AG04450 (cell line): Measurements from ENCODE around the gene FOXM1. TPM values are rescaled to one million over a fixed set of nuclear protein-coding genes. Genes with fewer than 3 reads are reported as not detected.
"Not testable (repeated sequence)": the region's sequence is repeated elsewhere in the genome, so short reads cannot be mapped to it uniquely, and the experiment has no call there.

ENCODE experiments used
- CTCF ChIA-PET: fragments of 300-600, 350-600 bp; formaldehyde crosslinking; extraction: SDS; loops from one replicate; lab custom pipeline; 2022; ENCODE audit warnings: antibody characterized with exemption, inconsistent platforms; lab: Charles Lee
- POLR2A ChIA-PET: fragments of 350-600 bp; formaldehyde crosslinking; extraction: SDS; loops from one replicate; lab custom pipeline; 2021; ENCODE audit warnings: antibody characterized with exemption, inconsistent platforms; lab: Yijun Ruan, JAX
- DNase-seq: peaks from one replicate; pipeline ENCODE4 v3.0.0-alpha.2; 2011; ENCODE audit warnings: low read depth, low spot score
- H3K27ac ChIP-seq: one replicate; pipeline ENCODE4 v1.5.1; 2012; ENCODE audit warnings: low read depth, low read length, control low read depth
- H3K27me3 ChIP-seq: one replicate; pipeline ENCODE4 v1.6.0; 2012; ENCODE audit warnings: low read length; ENCODE audit not compliant: control insufficient read depth, insufficient read depth
- H3K4me3 ChIP-seq: 2 replicates; pipeline ENCODE4 v1.5.1; 2011; ENCODE audit warnings: mild to moderate bottlenecking, low read depth, low read length, control low read depth
- H3K9me3 ChIP-seq: 2 replicates; pipeline ENCODE4 v1.5.1; 2012; ENCODE audit warnings: low read length; ENCODE audit not compliant: control insufficient read depth, insufficient read depth
- polyA plus RNA-seq: library from polyadenylated mRNA; depleted of rRNA; stranded (reverse); fragments of >200 nt; gene quantifications from 2 replicates; pipeline ENCODE4 v1.2.3, GENCODE V29; 2011
- TF ChIP-seq, protein P1 (sequence below): IDR thresholded peaks from 2 replicates; pipeline ENCODE4 v1.5.1; 2011; ENCODE audit warnings: low read depth, low read length, control low read depth, inconsistent platforms

FOXM1 gene
- polyA plus RNA-seq, 1 experiment: 10.8 TPM

DNA sequence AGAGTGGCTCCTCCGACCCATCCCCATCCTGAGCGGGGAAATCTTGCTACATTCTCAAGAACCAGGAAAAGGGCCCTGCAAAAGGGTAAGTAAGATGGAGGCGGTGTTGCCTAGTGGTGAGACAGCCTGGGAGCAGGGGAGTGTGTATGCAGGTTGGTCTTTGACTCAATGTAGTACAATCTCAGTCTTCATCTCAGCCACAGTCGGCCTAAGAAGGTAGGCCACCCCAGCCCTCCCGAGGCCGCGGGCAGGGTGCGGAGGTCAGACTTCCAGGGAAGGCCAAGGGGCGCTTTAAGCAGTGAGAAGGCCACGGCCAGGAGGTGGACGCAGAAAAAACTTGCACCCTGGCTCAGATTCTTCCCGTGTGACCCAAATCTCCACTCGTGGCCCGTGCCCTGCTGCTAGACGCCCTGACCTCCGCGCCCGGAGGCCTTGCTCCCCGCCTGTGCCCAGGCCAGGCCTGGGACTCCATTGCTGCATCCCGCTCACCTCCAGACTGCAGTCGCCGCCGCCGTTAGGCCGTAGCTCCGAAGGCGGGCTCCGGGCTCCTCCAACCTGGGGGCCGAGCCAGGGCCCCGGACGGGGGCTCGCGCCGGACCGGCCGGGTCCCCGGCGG is 435 bp downstream of the FOXM1 start:
- peak overlapping the region; percentile 82 for H3K4me3 ChIP-seq
- ChIA-PET POLR2A (interaction anchor here (0.6 to 1.1 kb wide), 4 partner anchors 9 to 31 kb away, joined by 3 to 15 read pairs (median 4); partner anchors contain the start of gene TULP3), CTCF (interaction anchor here (0.9 to 2.2 kb wide), 3 partner anchors 8 to 23 kb away, joined by 3 to 11 read pairs (median 3); no protein-coding TSS in a partner anchor)
- no peak for DNase-seq
- H3K9me3 ChIP-seq: no peaks in the 10 kb centered on the region; the same call in 1 of the 2 replicates
- peak overlapping the region; percentile 57 for H3K27ac ChIP-seq
- no peaks in the 10 kb centered on the region for H3K27me3 ChIP-seq
- TF ChIP-seq, protein P1, sequence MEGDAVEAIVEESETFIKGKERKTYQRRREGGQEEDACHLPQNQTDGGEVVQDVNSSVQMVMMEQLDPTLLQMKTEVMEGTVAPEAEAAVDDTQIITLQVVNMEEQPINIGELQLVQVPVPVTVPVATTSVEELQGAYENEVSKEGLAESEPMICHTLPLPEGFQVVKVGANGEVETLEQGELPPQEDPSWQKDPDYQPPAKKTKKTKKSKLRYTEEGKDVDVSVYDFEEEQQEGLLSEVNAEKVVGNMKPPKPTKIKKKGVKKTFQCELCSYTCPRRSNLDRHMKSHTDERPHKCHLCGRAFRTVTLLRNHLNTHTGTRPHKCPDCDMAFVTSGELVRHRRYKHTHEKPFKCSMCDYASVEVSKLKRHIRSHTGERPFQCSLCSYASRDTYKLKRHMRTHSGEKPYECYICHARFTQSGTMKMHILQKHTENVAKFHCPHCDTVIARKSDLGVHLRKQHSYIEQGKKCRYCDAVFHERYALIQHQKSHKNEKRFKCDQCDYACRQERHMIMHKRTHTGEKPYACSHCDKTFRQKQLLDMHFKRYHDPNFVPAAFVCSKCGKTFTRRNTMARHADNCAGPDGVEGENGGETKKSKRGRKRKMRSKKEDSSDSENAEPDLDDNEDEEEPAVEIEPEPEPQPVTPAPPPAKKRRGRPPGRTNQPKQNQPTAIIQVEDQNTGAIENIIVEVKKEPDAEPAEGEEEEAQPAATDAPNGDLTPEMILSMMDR: no peak

DNA sequence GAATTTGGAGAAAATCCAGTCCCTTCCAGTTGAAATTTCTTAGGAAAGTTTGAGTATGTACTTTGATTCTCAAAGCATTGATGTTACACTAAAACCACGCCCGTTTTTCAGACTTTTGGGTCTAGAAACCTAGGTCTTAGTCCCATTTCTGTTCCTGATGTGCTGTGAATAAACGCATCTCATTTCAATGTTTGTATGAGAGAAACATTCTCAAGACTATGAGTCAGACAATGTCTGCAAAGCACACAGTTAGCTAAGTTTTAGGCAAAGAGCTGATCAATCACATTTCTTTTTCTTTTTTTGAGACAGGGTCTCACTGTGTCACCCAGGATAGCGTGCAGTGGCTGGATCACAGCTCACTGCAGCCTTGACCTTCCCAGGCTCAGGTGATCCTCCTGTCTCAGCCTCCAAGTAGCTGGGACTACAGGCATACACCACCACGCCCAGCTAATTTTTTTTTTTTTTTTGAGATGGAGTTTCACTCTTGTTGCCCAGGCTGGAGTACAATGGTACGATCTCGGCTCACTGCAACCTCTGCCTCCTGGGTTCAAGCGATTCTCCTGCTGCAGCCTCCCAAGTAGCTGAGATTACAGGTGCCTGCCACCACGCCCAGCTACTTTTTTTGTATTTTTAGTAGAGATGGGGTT is 7.9 kb downstream of the FOXM1 start:
- not testable (repeated sequence) for H3K9me3 ChIP-seq, DNase-seq, H3K27me3 ChIP-seq, H3K4me3 ChIP-seq, H3K27ac ChIP-seq
- ChIA-PET CTCF (interaction anchor here (0.8 to 4.3 kb wide), 5 partner anchors 16 to 172 kb away, joined by 3 to 31 read pairs (median 4); no protein-coding TSS in a partner anchor), POLR2A (interaction anchor here (0.8 kb wide), 1 partner anchor 21 kb away, joined by 3 read pairs; the partner anchor contains the start of gene TULP3)

DNA sequence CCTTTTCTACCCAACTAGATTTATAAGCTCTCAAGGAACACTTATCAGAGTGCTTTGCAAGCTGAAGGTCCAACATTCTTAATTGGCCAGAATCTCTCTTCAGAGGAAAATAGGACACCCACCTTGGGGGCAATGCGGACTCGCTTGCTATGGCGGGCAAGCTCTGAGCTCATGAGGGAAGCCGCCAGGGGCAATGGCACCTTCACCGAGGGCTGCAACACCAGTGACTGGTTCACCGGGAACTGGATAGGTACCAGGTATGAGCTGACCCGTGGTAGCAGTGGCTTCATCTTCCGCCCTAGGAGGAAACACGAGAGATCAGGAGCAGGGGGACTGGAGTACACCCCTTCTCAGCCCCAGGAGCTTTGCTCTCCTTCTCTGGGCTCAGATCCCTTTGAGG is 12.8 kb downstream of the FOXM1 start:
- no peak for DNase-seq
- ChIA-PET POLR2A (interaction anchor here (1.4 kb wide), 1 partner anchor 10 kb away, joined by 3 read pairs; no protein-coding TSS in a partner anchor), CTCF (interaction anchor here (1.5 kb wide), 1 partner anchor 11 kb away, joined by 13 read pairs; no protein-coding TSS in a partner anchor)
- no peak overlapping the region for H3K27ac ChIP-seq
- H3K27me3 ChIP-seq: no peaks in the 10 kb centered on the region
- TF ChIP-seq, protein P1: no peak
- no peak overlapping the region for H3K4me3 ChIP-seq
- H3K9me3 ChIP-seq: no peaks in the 10 kb centered on the region

DNA sequence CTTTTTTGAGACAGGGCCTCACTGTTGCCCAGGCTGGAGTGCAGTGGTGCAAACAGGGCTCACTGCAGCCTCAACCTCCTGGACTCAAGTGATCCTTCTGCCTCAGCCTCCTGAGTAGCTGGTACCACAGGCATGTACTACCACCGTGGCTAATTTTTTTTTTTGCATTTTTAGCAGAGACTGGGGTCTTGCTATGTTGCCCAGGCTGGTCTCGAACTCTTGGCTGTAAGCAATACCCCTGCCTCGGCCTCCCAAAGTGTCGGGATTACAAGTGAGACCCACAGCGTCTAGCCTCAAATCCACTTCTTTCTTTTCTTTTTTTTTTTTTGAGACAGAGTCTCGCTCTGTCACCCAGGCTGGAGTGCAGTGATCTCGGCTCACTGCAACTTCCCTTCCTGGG is 13.6 kb downstream of the FOXM1 start:
- H3K9me3 ChIP-seq, H3K4me3 ChIP-seq, H3K27me3 ChIP-seq, DNase-seq, POLR2A ChIA-PET, H3K27ac ChIP-seq: not testable (repeated sequence)
- CTCF ChIA-PET: interaction anchor here (1.5 kb wide), 1 partner anchor 10 kb away, joined by 13 read pairs; no protein-coding TSS in a partner anchor

DNA sequence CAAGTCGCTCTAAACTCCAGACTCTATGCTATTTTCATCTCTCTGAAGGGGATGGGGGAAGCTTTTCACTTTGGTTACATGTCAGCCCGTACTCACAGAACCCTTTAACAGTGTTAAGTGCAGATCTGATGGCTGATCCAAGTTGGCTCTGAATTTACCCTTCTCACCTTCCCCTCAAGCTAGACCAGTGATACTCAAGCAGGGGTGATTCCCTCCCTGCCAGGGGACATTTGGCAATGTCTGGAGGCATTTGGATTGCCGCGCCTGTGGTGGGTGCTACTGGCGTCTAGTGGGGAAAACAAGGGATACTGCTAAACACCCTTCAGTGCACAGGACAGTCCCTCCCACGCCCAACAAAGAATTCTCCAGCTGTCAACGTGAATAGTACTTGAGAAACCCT is 14.1 kb downstream of the FOXM1 start:
- ChIA-PET CTCF (interaction anchor here (1.2 kb wide), 1 partner anchor 9 kb away, joined by 7 read pairs; no protein-coding TSS in a partner anchor), POLR2A (no interaction called here)
- Histone ChIP-seq H3K27ac (no peak overlapping the region), H3K4me3 (no peak overlapping the region), H3K27me3 (no peaks in the 10 kb centered on the region), H3K9me3 (no peaks in the 10 kb centered on the region)
- DNase-seq: no peak
- TF ChIP-seq, protein P1: no peak
